Right ventricle myocardium inferior (tissue), 1 donor: Measurements from ENCODE around the gene CNFN. TPM values are rescaled to one million over a fixed set of nuclear protein-coding genes. Genes with fewer than 3 reads are reported as not detected.

Experiments used
- ATAC-seq: fragments of 200-7000 bp; cut with Tn5 transposase; one replicate; pipeline ENCODE4 v1.9.1; 2020; ENCODE audit warnings: mild to moderate bottlenecking, moderate library complexity
- DNase-seq: peaks from one replicate; pipeline ENCODE4 v3.0.0; 2021; ENCODE audit errors: missing footprints
- intact Hi-C: fragments of 100-400 bp; cut with DNase I; formaldehyde crosslinking; loops from one replicate; pipeline ENCODE4 v1.11.0; 2022
- total RNA-seq: library from RNA; stranded (reverse); fragmentation: NEBNext Ultra II Directional; extraction: Animal tissue kit (Norgen Biotek cat#: 25700); gene quantifications from one replicate; pipeline ENCODE4 v1.2.1, GENCODE V29; 2021
- donor health status: DM: no; HTN: yes; CAD: no; lungs with severe emphysema.

The CNFN gene
- total RNA-seq, 1 donor from 2014 or later = 0.87 TPM

- DNase-seq (no peak), ATAC-seq (peak; percentile 76)
- intact Hi-C loops = no loop called here
Measured at GRCh38 chr19:42412661-42413076, 22.6 kb upstream of the CNFN start.

- DNase-seq = no peak
- peak; percentile 18 for ATAC-seq
- intact Hi-C loops = no loop called here
Measured at GRCh38 chr19:42412227-42412626, 22.1 kb upstream of the CNFN start.

GRCh38 chr19:42411581-42412178 is 21.6 kb upstream of the CNFN start:
- intact Hi-C loops = no loop called here
- no peak for DNase-seq
- ATAC-seq = no peak

GRCh38 chr19:42410371-42410770 is 20.3 kb upstream of the CNFN start:
- no peak for ATAC-seq
- intact Hi-C loops = no loop called here
- no peak for DNase-seq

- intact Hi-C loops = no loop called here
- ATAC-seq (peak; percentile 51), DNase-seq (no peak)
Measured at GRCh38 chr19:42409477-42409876, 19.4 kb upstream of the CNFN start.

- intact Hi-C loops = no loop called here
- DNase-seq = no peak
- no peak for ATAC-seq
Measured at GRCh38 chr19:42407816-42408175, 17.7 kb upstream of the CNFN start.

GRCh38 chr19:42407085-42407815 is 17.2 kb upstream of the CNFN start:
- DNase-seq = no peak
- ATAC-seq = no peak

GRCh38 chr19:42406111-42406510 is 16.0 kb upstream of the CNFN start:
- DNase-seq = no peak
- intact Hi-C loops = no loop called here
- no peak for ATAC-seq

More at GRCh38 chr19:42407085-42407815, 17.2 kb upstream of the CNFN start:
- intact Hi-C loops = no loop called here

GRCh38 chr19:42403586-42403985 is 13.5 kb upstream of the CNFN start:
- DNase-seq = no peak
- intact Hi-C loops = no loop called here
- no peak for ATAC-seq

GRCh38 chr19:42402376-42403116 is 12.4 kb upstream of the CNFN start:
- no peak for DNase-seq
- intact Hi-C loops = no loop called here
- ATAC-seq = no peak

GRCh38 chr19:42401365-42402303 is 11.5 kb upstream of the CNFN start:
- DNase-seq (peak; percentile 90), ATAC-seq (peak; percentile 68)
- intact Hi-C loops = loop anchor here (2.0 kb wide), 1 partner anchor 77 kb away; the partner anchor contains the start of gene MEGF8

- DNase-seq (no peak), ATAC-seq (no peak)
- intact Hi-C loops = loop anchor here (2.0 kb wide), 1 partner anchor 76 kb away; the partner anchor contains the start of gene MEGF8
Measured at GRCh38 chr19:42400404-42400803, 10.3 kb upstream of the CNFN start.

GRCh38 chr19:42397263-42398166 is 7.4 kb upstream of the CNFN start:
- DNase-seq = no peak
- ATAC-seq = no peak
- intact Hi-C loops = loop anchor here (5.0 to 10.0 kb wide), 2 partner anchors 35 to 153 kb away; partner anchors contain the start of gene GSK3A

GRCh38 chr19:42396381-42397262 is 6.5 kb upstream of the CNFN start:
- peak; percentile 98 for ATAC-seq
- intact Hi-C loops = loop anchor here (5.0 to 10.0 kb wide), 2 partner anchors 36 to 152 kb away; partner anchors contain the start of gene GSK3A

GRCh38 chr19:42394751-42395150 is 4.7 kb upstream of the CNFN start:
- intact Hi-C loops = loop anchor here (5.0 to 10.0 kb wide), 2 partner anchors 38 to 150 kb away; partner anchors contain the start of gene GSK3A
- ATAC-seq = no peak
- DNase-seq = no peak

More at GRCh38 chr19:42396381-42397262, 6.5 kb upstream of the CNFN start:
- DNase-seq = peak; percentile 99

- DNase-seq = no peak
- ATAC-seq = no peak
- intact Hi-C loops = loop anchor here (10.0 kb wide), 1 partner anchor 147 kb away; the partner anchor contains the start of gene GSK3A
Measured at GRCh38 chr19:42392165-42392564, 2.1 kb upstream of the CNFN start.
